CD4-positive, alpha-beta T cell treated with Interferon gamma for 1 hour (primary cell): Measurements from ENCODE around the gene HSBP1L1.

Source experiments
- DNase-seq: peaks from one replicate; pipeline ENCODE4 v3.0.0-alpha.2; 2020

Gene HSBP1L1

DNA sequence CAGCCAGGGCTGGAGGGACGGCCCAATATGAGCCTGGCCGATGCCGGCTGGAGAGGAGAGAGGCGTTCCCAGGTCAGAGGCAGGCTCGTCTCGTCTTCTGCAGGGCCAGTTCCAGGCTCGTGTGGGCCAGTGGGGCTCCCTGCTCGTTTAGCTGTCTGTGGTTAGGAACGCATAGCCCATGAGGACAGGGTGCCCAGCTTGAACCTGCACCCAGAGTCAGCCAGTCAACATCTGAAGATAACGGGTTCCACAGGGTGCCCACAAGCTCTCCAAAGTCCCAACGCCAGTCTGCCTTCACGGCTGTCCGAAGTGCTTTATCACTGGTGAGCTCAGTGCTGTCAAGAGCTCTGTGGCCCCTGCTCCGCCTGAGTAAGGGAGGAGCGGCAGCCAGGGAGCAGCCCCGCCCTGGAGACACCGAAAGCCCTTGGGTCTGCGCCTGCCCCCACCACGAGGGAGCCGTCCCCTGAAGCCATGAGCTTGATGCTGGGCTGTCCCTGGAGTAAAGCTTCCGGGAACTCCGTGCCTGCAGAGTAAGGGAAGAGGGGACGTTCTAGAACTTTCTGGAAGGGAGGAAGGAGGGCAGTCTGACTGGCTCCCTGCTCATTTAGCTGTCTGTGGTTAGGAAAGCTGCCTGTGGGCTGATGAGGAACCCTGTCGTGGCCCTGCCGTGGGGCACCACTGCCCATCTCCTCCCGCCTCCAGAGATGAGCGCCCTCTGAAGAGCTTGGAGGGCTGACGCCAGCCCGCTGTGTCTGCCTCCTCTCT, 2.7 kb upstream of the HSBP1L1 start:
- DNase-seq = no peak

DNA sequence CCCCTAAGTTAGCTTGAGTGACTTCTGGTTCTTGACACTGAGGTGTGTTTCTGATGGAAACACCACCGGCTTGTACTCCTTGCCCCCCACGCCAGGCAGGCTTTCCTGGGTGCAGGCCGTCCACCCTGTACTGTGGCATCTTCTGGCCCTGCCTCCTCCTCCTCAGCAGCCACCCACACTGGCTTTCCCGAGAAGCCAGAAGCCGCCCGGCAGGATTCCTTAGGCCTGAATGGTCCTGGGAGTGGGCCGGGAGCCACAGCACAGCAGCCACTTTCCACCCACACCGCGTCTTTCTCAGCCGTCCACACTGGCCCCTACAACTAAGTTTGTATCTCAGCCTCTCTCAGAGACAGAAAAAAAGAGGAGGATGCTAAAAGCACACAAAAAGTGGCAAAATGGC, 2.1 kb upstream of the HSBP1L1 start:
- DNase-seq = no peak

- peak; percentile 49 for DNase-seq
Measured at GRCh38 chr18:79962835-79963657, 1.4 kb upstream of the HSBP1L1 start.

DNA sequence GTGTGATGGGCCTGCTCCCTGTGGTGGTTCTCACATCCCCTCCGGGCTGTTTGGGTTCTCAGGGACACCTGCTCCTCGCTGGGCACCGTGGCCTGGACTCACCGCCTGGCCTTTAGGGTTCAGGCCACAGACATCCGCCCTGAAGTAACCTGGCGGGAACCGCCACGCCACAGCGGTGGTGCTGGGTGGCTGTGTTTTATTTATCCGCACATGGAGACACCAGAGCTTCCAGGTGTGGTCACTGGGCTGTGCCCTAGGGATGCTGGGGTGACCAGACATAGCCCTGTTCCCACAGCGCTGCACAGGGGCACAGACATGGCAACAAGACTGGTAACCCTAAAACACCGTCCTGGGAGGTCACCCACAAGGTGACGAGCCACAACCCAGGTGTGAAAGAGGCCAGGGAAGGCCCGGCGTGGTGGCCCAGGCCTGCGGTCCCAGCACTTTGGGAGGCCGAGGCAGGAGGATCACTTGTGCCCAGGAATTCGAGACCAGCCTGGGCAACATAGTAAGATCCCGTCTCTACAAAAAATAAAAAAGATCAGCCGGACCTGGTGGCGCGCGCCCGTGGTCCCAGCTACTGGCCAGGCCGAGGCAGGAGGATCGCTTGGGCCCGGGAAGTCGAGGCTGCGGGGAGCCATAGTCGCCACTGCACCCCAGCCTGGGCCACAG, 649 bp upstream of the HSBP1L1 start:
- DNase-seq = no peak

DNA sequence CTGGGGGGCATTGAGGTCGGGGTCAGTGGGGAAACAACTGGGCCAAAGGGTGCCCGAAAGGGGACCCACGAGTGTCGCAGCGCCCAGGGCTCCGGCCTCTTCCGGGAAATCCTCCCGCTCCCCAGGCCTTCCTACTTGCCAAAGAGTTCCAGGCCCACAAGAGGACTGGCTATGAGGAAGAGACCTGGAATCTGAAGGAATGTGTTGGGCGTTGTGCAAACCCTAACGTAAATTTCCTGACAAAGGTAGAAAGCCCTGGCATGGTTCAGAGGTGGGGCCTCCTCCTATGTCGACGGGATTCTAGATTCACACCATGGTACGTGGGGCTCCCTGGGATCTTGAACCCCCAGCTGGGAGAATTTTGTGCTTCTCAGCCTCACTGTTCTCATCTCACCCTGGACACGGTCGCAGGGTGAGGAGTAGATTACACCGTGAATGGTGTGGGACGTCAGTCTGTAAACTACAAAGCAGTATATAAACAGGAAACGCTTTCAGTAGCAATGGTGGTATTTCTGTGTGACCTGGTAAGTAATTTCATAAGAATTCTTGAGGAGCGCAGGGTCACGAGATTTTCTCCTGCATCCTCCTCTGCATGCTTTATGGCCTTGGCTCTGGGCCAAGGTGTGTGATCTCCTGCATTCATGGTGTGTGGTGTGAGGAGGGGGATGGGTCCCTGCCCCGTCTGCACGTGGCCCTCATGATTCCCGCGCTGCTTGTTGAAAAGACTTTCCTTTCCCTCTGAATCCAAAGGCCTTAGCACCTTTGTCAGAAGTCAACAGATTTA, 868 bp downstream of the HSBP1L1 start:
- no peak for DNase-seq

GRCh38 chr18:79970419-79971133, 6.1 kb downstream of the HSBP1L1 start:
- DNase-seq = no peak

GRCh38 chr18:79971211-79971952, 6.9 kb downstream of the HSBP1L1 start:
- DNase-seq = no peak

- DNase-seq = no peak
Measured at GRCh38 chr18:79971986-79972385, 7.5 kb downstream of the HSBP1L1 start.

DNA sequence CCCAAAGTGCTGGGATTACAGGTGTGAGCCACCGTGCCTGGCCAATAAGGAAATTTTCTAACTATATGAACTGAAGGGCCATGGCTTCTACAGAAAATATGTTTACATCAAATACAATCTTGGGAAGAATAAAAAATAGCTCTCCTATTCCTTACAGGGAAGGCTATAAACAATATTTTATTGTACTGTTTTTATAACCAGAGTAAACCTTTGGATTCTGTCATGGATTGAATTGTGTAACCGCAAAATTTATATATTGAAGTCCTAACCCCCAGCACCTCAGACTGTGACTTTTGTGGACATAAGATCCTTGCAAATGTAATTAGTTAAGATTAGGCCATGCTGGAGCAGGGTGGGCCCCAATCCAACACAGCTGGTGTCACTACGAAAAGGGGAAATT, 8.3 kb downstream of the HSBP1L1 start:
- no peak for DNase-seq

DNA sequence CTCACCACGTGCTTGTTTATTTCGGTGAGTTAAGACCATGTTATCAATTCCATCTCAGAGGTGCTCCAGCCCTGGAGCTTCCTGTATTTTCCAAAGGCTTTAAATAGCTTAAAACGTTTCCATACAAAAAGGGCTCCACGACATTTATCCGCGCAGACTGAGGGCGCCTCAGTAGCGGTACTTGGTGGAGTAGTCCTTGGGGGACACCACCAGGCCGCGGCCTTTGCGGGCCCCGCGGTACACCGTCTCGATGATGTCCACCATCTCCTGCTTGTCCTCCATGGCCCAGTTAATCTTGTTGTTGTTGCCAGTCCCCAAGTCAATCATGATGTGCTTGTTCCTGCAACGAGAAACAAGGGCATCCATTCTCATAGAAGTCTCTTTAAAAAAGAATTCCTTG, 9.1 kb downstream of the HSBP1L1 start:
- DNase-seq = no peak

DNA sequence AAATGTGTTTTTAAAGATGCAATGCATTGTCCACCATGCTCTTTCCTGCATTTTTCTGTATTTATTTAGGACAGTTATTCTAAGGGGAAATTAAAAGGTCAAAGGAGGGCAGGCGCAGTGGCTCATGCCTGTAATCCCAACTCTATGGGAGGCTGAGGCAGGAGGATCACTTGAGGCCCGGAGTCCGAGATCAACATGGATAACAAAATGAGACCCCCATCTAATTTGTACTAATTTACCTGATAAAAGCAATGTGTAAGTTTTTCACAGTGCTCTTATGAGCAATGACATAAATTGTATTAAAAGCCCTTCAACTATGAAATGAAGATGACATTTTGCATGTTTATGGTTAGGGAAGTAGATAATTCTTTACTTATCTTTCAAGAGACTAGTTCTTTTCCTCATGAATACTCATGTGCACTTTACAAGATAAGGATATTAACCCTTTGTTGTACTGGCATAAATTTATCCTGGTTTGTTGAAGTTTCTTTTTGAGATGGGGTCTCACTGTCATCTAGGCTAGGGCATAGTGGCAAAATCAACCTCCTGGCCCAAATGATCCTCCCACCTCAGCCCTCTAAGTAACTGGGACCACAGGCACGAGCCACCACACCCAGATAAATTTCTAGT, 9.7 kb downstream of the HSBP1L1 start:
- no peak for DNase-seq

- no peak for DNase-seq
Measured at GRCh38 chr18:79975043-79975442, 10.6 kb downstream of the HSBP1L1 start.

- DNase-seq = no peak
Measured at GRCh38 chr18:79975985-79976680, 11.7 kb downstream of the HSBP1L1 start.

DNA sequence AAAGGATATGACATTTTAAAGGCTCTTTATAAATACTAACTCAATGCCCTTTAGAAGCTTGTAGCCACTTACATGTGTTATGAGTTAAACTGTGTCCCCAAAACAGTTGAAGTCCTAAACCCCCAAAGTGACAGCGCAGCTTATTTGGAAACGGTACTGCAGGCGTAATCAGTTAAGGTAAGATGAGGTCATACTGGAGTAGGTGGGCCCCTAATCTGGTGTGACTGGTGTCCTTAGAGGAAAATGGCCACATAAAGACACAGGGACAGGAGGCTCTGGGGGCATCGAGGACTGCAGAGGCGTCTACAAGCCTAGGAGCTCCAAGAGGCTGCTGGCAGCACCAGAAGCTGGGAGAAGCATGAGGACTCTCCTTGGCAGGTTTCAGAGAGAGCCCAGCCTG, 15.4 kb downstream of the HSBP1L1 start:
- DNase-seq = no peak

DNA sequence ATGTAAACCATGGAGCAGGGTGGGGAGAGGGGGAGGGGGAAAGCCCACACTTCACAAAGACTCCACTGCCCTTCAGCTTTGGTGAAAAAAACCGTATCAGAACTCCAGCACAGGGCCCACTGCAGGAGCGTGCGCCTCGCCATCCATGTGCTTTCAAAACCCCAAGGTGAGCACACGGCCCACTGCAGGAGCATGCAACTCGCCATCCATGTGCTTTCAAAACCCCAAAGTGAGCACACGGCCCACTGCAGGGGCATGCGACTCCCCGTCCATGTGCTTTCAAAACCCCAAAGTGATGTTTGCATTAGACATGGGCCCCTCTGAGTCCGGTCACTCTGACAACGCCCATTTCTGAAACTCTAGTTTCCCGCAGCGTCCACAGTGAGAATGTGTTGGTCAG, 16.1 kb downstream of the HSBP1L1 start:
- DNase-seq = no peak

DNA sequence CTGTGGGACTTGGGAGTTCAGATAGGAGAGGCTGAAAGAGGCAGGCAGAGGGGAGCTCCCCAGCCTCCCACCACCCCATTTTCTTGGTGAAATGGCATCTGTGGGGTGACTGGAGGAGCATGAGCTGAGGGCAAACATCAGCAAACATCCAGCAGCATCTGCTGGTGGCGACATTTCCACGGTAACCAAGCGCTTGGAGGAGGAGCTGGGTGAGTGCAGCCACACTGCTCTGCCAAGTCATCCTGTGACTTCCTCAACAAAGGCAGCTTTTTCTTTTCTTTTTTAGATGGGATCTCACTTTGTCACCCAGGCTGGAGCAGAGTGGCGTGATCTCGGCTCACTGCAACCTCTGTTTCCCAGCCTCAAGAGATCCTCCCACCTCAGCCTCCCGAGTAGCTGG, 18.3 kb downstream of the HSBP1L1 start:
- DNase-seq = peak; percentile 11

DNA sequence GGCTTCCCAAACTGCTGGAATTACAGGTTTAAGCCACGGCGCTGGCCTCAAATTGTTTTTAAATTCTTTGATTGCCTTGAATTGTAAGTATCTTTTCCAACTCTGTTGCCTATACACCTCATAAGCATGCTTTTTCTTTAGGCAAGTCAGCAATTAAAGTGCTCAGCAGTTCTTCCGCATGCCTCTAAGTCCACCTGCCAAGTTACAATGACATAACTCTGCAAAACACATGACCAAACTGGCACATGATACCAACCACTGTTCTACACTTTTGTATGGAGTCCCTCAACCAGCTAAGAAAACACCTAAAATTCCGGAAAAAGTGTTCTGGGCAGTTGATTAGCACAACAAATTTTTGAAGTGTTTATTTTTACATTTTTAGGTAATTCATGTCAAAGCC, 18.8 kb downstream of the HSBP1L1 start:
- no peak for DNase-seq

DNA sequence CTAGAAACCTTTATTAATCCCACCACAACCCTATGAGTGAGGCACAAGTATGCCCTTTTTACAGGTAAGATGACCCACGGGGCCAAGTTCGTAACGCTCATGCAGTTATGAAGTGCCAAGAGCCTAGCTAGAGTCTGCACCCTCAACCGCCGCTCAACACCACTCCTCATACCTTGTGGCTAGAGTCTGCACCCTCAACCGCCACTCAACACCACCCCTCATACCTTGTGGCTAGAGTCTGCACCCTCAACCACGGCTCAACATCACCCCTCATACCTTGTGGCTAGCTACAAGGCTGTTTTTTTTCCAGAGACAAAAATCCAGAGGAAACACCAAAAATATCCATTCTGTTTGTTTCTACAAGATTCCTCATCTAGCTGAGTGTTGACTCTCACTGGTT, 19.4 kb downstream of the HSBP1L1 start:
- no peak for DNase-seq

GRCh38 chr18:79985172-79985571, 20.7 kb downstream of the HSBP1L1 start:
- DNase-seq = no peak

GRCh38 chr18:79986726-79987125, 22.3 kb downstream of the HSBP1L1 start:
- no peak for DNase-seq
